K562 (cell line): Measurements from ENCODE around the gene BTG2. TPM values are rescaled to one million over a fixed set of nuclear protein-coding genes. Genes with fewer than 3 reads are reported as not detected.
A peak's percentile ranks its signal among the peaks of the same experiment; 100 is the strongest.

Experiments
- ATAC-seq: fragments of 200-7000 bp; cut with Tn5 transposase; 3 replicates; pipeline ENCODE4 v1.9.1; 2020; ENCODE audit warnings: moderate library complexity
- BruUV-seq: library from RNA; stranded (reverse); fragments of 400-500 nt; replicated peaks from 2 replicates; lab custom pipeline; 2021; lab: Mats Ljungman, UMichigan
- CTCF ChIA-PET: fragments of 300-600 bp; formaldehyde crosslinking; extraction: SDS; loops from one replicate; lab custom pipeline; 2021; ENCODE audit warnings: low intra/inter-chr PET ratio; lab: Yijun Ruan, JAX
- POLR2A ChIA-PET: fragments of 300-600, 350-650 bp; sonication (Branson Sonifier 250); formaldehyde crosslinking; extraction: SDS; loops from one replicate; lab custom pipeline; 2021; ENCODE audit warnings: antibody characterized with exemption, inconsistent platforms; lab: Yijun Ruan, JAX
- DNase-seq, 4 experiments: peaks; one replicate each; pipeline versions ENCODE4 v3.0.0 to v3.0.0-alpha.2; 2011 to 2018; ENCODE audit warnings: low spot score in 3 of 4, mixed read lengths in 3 of 4; ENCODE audit errors: extremely low read depth in 1 of 4
- FAIRE-seq: peaks from 2 replicates; lab custom pipeline; 2011; peaks lifted over from hg19 to GRCh38; lab: Jason Lieb, UNC
- H2AFZ ChIP-seq: 2 replicates; pipeline ENCODE4 v1.6.0; 2011; ENCODE audit warnings: low read depth, low read length, control low read depth, inconsistent platforms
- H3K27ac ChIP-seq: fragments of 200-600 bp; 3 replicates; pipeline ENCODE4 v1.8.0; 2011; ENCODE audit warnings: low read depth, mild to moderate bottlenecking, control low read depth, inconsistent platforms, low read length, moderate library complexity, mixed read lengths; ENCODE audit errors: extremely low read depth
- H3K27me3 ChIP-seq, 2 experiments: fragments of 300-600 bp in 1 of 2; 2 replicates in 1 of 2; 3 replicates in 1 of 2; pipeline versions ENCODE4 v1.6.0 to v1.8.0; 2011; ENCODE audit warnings: inconsistent platforms in 2 of 2, low read length in 2 of 2, mild to moderate bottlenecking in 1 of 2, mixed read lengths in 1 of 2, moderate library complexity in 1 of 2; ENCODE audit not compliant: control insufficient read depth in 2 of 2, insufficient read depth in 2 of 2
- H3K36me3 ChIP-seq: fragments of 300-600 bp; 3 replicates; pipeline ENCODE4 v1.8.0; 2011; ENCODE audit warnings: mild to moderate bottlenecking, low read length, inconsistent platforms; ENCODE audit not compliant: control insufficient read depth, insufficient read depth
- H3K4me1 ChIP-seq, 2 experiments: fragments of 200-600 bp in 1 of 2; replicated peaks in 1 of 2; 2 replicates in 1 of 2; 3 replicates in 1 of 2; pipeline versions ENCODE4 v1.5.1 to v1.8.0; 2011; ENCODE audit warnings: inconsistent platforms in 2 of 2, low read length in 2 of 2, mild to moderate bottlenecking in 1 of 2, mixed read lengths in 1 of 2, moderate library complexity in 1 of 2; ENCODE audit not compliant: control insufficient read depth in 2 of 2, insufficient read depth in 2 of 2
- H3K4me2 ChIP-seq: 2 replicates; pipeline ENCODE4 v1.6.1; 2011; ENCODE audit warnings: low read length, control low read depth, inconsistent platforms, mixed read lengths; ENCODE audit not compliant: insufficient read depth
- H3K4me3 ChIP-seq: fragments of 200-600 bp; sonication (generic), shearing (Covaris generic); 2 replicates; pipeline ENCODE4 v1.5.1; 2016; ENCODE audit warnings: control low read depth, inconsistent platforms
- H3K79me2 ChIP-seq: fragments of 200-600 bp; 3 replicates; pipeline ENCODE4 v1.8.0; 2011; ENCODE audit warnings: low read length, inconsistent platforms; ENCODE audit not compliant: control insufficient read depth, insufficient read depth
- H3K9ac ChIP-seq, 2 experiments: 2 replicates each; pipeline versions ENCODE4 v1.6.0 to v1.6.1; 2011; ENCODE audit warnings: low read depth in 2 of 2, low read length in 2 of 2, control low read depth in 1 of 2, inconsistent platforms in 1 of 2, mild to moderate bottlenecking in 1 of 2, mixed read lengths in 1 of 2; ENCODE audit not compliant: insufficient read depth in 1 of 2
- H3K9me1 ChIP-seq: one replicate; pipeline ENCODE4 v1.6.0; 2011; ENCODE audit warnings: inconsistent platforms, mild to moderate bottlenecking, low read length, moderate library complexity; ENCODE audit not compliant: control insufficient read depth, insufficient read depth
- H3K9me3 ChIP-seq: replicated peaks from 2 replicates; pipeline ENCODE4 v1.5.1; 2011; ENCODE audit warnings: low read depth, low read length, inconsistent platforms; ENCODE audit not compliant: control insufficient read depth, insufficient read depth
- H4K20me1 ChIP-seq: replicated peaks from 2 replicates; pipeline ENCODE4 v1.6.1; 2011; ENCODE audit warnings: low read length, inconsistent platforms, mixed read lengths; ENCODE audit not compliant: control insufficient read depth, insufficient read depth
- NR2C2 ChIP-seq, 2 experiments: fragments of 200-800 bp in 1 of 2; sonication (Bioruptor generic) in 1 of 2; sonication (generic) in 1 of 2; formaldehyde crosslinking in 1 of 2; IDR thresholded peaks; 2 replicates each; pipeline versions ENCODE4 v1.6.1 to v1.8.0; 2016 to 2022; ENCODE audit warnings: mild to moderate bottlenecking in 1 of 2, missing compliant biosample characterization in 1 of 2, missing genetic modification characterization in 1 of 2, missing genetic modification reagents in 1 of 2
- SMARCB1 ChIP-seq: IDR thresholded peaks from 2 replicates; pipeline ENCODE4 v1.6.1; 2011; ENCODE audit warnings: improper control_type of control experiment, low read depth; ENCODE audit not compliant: insufficient read length
- SRSF3 ChIP-seq: fragments of 200-400 bp; formaldehyde crosslinking; IDR thresholded peaks from 2 replicates; pipeline ENCODE4 v1.6.1; 2016; ENCODE audit warnings: mild to moderate bottlenecking, low read length, moderate library complexity; ENCODE audit not compliant: insufficient read depth
- ZNF644 ChIP-seq: fragments of 200-800 bp; sonication (Bioruptor generic); IDR thresholded peaks from 2 replicates; pipeline ENCODE4 v1.6.1; 2016; ENCODE audit warnings: low read depth, missing genetic modification characterization, missing compliant biosample characterization
- ZSCAN32 ChIP-seq: fragments of 450-650 bp; formaldehyde crosslinking; IDR thresholded peaks from 2 replicates; pipeline ENCODE4 v1.4.0; 2020; ENCODE audit warnings: mild to moderate bottlenecking, moderate library complexity
- WGBS: fragments of 100-300 bp; shearing (Covaris generic); methylation state at CpG from one replicate; pipeline ENCODE4 v1.1.6; 2016; ENCODE audit warnings: low coverage, mixed read lengths; ENCODE audit not compliant: insufficient coverage; ENCODE audit errors: missing lambda C conversion rate; 5-methylcytosine and 5-hydroxymethylcytosine counted together
- in situ Hi-C: fragments of 300-500 bp; cut with MboI; formaldehyde crosslinking; loops from 4 replicates; pipeline ENCODE4 v1.15.0; 2018; ENCODE audit warnings: inconsistent platforms, mixed read lengths
- intact Hi-C: fragments of 100-400 bp; cut with micrococcal nuclease; formaldehyde crosslinking; loops from 2 replicates; pipeline ENCODE4 v1.14.2; 2022
- polyA plus RNA-seq, 8 experiments: library from polyadenylated mRNA; depleted of rRNA in 4 of 8; stranded (reverse) in 5 of 8; unstranded in 3 of 8; fragments of >200 nt; fragmentation: Nextera tagmentation in 2 of 8; fragmentation: Illumina TruSeq in 1 of 8; extraction: Ambion mirVana in 2 of 8; extraction: Trizol in 1 of 8; gene quantifications; 2 replicates each; pipeline versions ENCODE4 v1.2.1 to v1.2.3, GENCODE V29; 2011 to 2014; ENCODE audit warnings: inconsistent platforms in 1 of 8, missing spikeins in 1 of 8
- total RNA-seq, 7 experiments: library from RNA; depleted of rRNA in 6 of 7; stranded (reverse); fragments of >200 nt in 6 of 7; fragmentation: Illumina TruSeq in 2 of 7; extraction: Trizol in 2 of 7; gene quantifications; 2 replicates each; pipeline versions ENCODE4 v1.2.1 to v1.2.3, GENCODE V29; 2011 to 2021; ENCODE audit warnings: low replicate concordance in 1 of 7
- TF ChIP-seq, protein P1 (sequence below): fragments of 450-650 bp; IDR thresholded peaks from 2 replicates; pipeline ENCODE4 v1.6.1; 2016; ENCODE audit warnings: low read depth

The BTG2 gene
- total and polyA plus RNA-seq, 9 of the 15 experiments (the other 6 are each of a cell fraction or from before 2014, with no cell fraction given), result 2.3 to 41.9 (median 8.7) TPM

GRCh38 chr1:203306089-203306964 lies 1.0 kb downstream of the BTG2 start:
- Histone ChIP-seq H3K79me2 (peaks cover 26% of the 10 kb centered on the region; the same call in 2 of the 3 replicates), H2AFZ (peak overlapping the region; percentile 85), H3K36me3 (peaks cover 11% of the 10 kb centered on the region), H3K27me3 (no peaks in the 10 kb centered on the region), H4K20me1 (peaks cover 32% of the 10 kb centered on the region), H3K4me3 (peak overlapping the region; percentile 69), H3K9me3 (no peaks in the 10 kb centered on the region), H3K4me1 (peaks cover 53 to 64% of the 10 kb centered on the region in 2 experiments), H3K9ac (peak overlapping the region; percentile 84 to 93), H3K4me2 (peak overlapping the region; percentile 84), H3K27ac (peak overlapping the region; percentile 87), H3K9me1 (peaks cover 1% of the 10 kb centered on the region)
- ChIA-PET POLR2A (interaction anchor here (0.5 to 9.3 kb wide), 15 partner anchors 10 to 1188 kb away, joined by 3 to 117 read pairs (median 5); no protein-coding TSS in a partner anchor), CTCF (interaction anchor here (0.7 kb wide), 1 partner anchor 32 kb away, joined by 3 read pairs; no protein-coding TSS in a partner anchor)
- peak; percentile 78 for FAIRE-seq
- peak; percentile 86 to 94 (median 90) for DNase-seq
- ATAC-seq, result peak; percentile 66
- WGBS, result 2% methylated on average over 22 of the region's 22 CpGs
- TSS peak; percentile 45 for BruUV-seq
- in situ Hi-C loops, result no loop called here
- intact Hi-C loops, result loop anchor here (1.0 kb wide), 1 partner anchor 21 kb away; no protein-coding TSS in a partner anchor
- TF ChIP-seq ZNF644 (tag) (no peak), SMARCB1 (no peak), NR2C2 (CRISPR knock-in tag; IDR thresholded peaks at IDR 0.05) (no peak), NR2C2 (tag; IDR thresholded peaks at IDR 0.05) (peak; percentile 77), SRSF3 (no peak), ZSCAN32 (CRISPR knock-in tag) (no peak)
- TF ChIP-seq, protein P1, sequence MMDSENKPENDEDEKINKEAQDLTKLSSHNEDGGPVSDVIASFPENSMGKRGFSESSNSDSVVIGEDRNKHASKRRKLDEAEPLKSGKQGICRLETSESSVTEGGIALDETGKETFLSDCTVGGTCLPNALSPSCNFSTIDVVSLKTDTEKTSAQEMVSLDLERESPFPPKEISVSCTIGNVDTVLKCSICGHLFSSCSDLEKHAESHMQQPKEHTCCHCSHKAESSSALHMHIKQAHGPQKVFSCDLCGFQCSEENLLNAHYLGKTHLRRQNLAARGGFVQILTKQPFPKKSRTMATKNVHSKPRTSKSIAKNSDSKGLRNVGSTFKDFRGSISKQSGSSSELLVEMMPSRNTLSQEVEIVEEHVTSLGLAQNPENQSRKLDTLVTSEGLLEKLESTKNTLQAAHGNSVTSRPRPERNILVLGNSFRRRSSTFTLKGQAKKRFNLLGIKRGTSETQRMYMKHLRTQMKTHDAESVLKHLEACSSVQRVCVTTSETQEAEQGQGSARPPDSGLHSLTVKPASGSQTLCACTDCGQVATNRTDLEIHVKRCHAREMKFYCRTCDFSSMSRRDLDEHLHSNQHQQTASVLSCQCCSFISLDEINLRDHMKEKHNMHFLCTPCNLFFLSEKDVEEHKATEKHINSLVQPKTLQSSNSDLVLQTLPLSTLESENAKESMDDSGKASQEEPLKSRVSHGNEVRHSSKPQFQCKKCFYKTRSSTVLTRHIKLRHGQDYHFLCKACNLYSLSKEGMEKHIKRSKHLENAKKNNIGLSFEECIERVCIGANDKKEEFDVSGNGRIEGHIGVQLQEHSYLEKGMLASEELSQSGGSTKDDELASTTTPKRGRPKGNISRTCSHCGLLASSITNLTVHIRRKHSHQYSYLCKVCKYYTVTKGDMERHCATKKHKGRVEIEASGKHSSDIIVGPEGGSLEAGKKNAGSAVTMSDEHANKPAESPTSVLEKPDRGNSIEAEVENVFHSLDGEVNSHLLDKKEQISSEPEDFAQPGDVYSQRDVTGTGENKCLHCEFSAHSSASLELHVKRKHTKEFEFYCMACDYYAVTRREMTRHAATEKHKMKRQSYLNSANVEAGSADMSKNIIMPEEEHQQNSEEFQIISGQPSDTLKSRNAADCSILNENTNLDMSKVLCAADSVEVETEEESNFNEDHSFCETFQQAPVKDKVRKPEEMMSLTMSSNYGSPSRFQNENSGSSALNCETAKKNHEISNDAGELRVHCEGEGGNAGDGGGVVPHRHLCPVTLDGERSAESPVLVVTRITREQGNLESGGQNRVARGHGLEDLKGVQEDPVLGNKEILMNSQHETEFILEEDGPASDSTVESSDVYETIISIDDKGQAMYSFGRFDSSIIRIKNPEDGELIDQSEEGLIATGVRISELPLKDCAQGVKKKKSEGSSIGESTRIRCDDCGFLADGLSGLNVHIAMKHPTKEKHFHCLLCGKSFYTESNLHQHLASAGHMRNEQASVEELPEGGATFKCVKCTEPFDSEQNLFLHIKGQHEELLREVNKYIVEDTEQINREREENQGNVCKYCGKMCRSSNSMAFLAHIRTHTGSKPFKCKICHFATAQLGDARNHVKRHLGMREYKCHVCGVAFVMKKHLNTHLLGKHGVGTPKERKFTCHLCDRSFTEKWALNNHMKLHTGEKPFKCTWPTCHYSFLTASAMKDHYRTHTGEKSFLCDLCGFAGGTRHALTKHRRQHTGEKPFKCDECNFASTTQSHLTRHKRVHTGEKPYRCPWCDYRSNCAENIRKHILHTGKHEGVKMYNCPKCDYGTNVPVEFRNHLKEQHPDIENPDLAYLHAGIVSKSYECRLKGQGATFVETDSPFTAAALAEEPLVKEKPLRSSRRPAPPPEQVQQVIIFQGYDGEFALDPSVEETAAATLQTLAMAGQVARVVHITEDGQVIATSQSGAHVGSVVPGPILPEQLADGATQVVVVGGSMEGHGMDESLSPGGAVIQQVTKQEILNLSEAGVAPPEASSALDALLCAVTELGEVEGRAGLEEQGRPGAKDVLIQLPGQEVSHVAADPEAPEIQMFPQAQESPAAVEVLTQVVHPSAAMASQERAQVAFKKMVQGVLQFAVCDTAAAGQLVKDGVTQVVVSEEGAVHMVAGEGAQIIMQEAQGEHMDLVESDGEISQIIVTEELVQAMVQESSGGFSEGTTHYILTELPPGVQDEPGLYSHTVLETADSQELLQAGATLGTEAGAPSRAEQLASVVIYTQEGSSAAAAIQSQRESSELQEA, result no peak
